HUES6 (cell line): ENCODE results near the gene PACS2.

Experiments used
- H3K27ac ChIP-seq: 2 replicates; pipeline ENCODE4 v1.7.0; 2013; ENCODE audit warnings: low read depth, mild to moderate bottlenecking, low read length, inconsistent platforms
- H3K27me3 ChIP-seq: 2 replicates; pipeline ENCODE4 v1.6.1; 2013; ENCODE audit warnings: low read length; ENCODE audit not compliant: control insufficient read depth, insufficient read depth
- H3K36me3 ChIP-seq: 2 replicates; pipeline ENCODE4 v1.6.1; 2013; ENCODE audit warnings: low read length; ENCODE audit not compliant: control insufficient read depth, insufficient read depth
- H3K4me1 ChIP-seq: 2 replicates; pipeline ENCODE4 v1.6.1; 2013; ENCODE audit warnings: low read length; ENCODE audit not compliant: control insufficient read depth, insufficient read depth
- H3K4me3 ChIP-seq: 2 replicates; pipeline ENCODE4 v1.5.1; 2013; ENCODE audit warnings: low read depth, low read length
- H3K9ac ChIP-seq: one replicate; pipeline ENCODE4 v1.6.1; 2013; ENCODE audit warnings: mild to moderate bottlenecking, low read length
- H3K9me3 ChIP-seq: 2 replicates; pipeline ENCODE4 v1.6.1; 2013; ENCODE audit warnings: low read depth, low read length; ENCODE audit not compliant: control insufficient read depth, insufficient read depth

The PACS2 gene

GRCh38 chr14:105365101-105365500 is 50.6 kb downstream of the PACS2 start:
- Histone ChIP-seq H3K36me3 (peaks cover 18% of the 10 kb centered on the region; the same call in 1 of the 2 replicates), H3K9ac (no peak overlapping the region), H3K9me3 (no peaks in the 10 kb centered on the region), H3K27ac (no peak overlapping the region), H3K4me3 (no peak overlapping the region), H3K4me1 (no peaks in the 10 kb centered on the region), H3K27me3 (no peaks in the 10 kb centered on the region; the same call in 1 of the 2 replicates)

GRCh38 chr14:105365681-105366080 is 51.1 kb downstream of the PACS2 start:
- Histone ChIP-seq H3K9ac (no peak overlapping the region), H3K27me3 (no peaks in the 10 kb centered on the region; the same call in 1 of the 2 replicates), H3K36me3 (peaks cover 16% of the 10 kb centered on the region; the same call in 1 of the 2 replicates)

GRCh38 chr14:105366386-105367074 is 52.0 kb downstream of the PACS2 start:
- Histone ChIP-seq H3K27me3 (no peaks in the 10 kb centered on the region; the same call in 1 of the 2 replicates), H3K36me3 (peaks cover 12% of the 10 kb centered on the region; the same call in 1 of the 2 replicates), H3K9ac (no peak overlapping the region)

More at GRCh38 chr14:105365681-105366080, 51.1 kb downstream of the PACS2 start:
- Histone ChIP-seq H3K9me3 (no peaks in the 10 kb centered on the region), H3K27ac (no peak overlapping the region), H3K4me1 (no peaks in the 10 kb centered on the region), H3K4me3 (no peak overlapping the region)

GRCh38 chr14:105367116-105368031 is 52.8 kb downstream of the PACS2 start:
- Histone ChIP-seq H3K27me3 (no peaks in the 10 kb centered on the region; the same call in 1 of the 2 replicates), H3K36me3 (peaks cover 12% of the 10 kb centered on the region; the same call in 1 of the 2 replicates), H3K4me3 (no peak overlapping the region), H3K9me3 (no peaks in the 10 kb centered on the region), H3K4me1 (no peaks in the 10 kb centered on the region), H3K27ac (no peak overlapping the region), H3K9ac (no peak overlapping the region)

More at GRCh38 chr14:105366386-105367074, 52.0 kb downstream of the PACS2 start:
- Histone ChIP-seq H3K4me1 (no peaks in the 10 kb centered on the region), H3K27ac (no peak overlapping the region), H3K9me3 (no peaks in the 10 kb centered on the region), H3K4me3 (no peak overlapping the region)

- Histone ChIP-seq H3K36me3 (peaks cover 12% of the 10 kb centered on the region; the same call in 1 of the 2 replicates), H3K9me3 (no peaks in the 10 kb centered on the region), H3K9ac (no peak overlapping the region), H3K4me3 (no peak overlapping the region), H3K4me1 (no peaks in the 10 kb centered on the region), H3K27me3 (no peaks in the 10 kb centered on the region; the same call in 1 of the 2 replicates), H3K27ac (no peak overlapping the region)
Observed at GRCh38 chr14:105368032-105368417, 53.5 kb downstream of the PACS2 start.

- no peaks in the 10 kb centered on the region; the same call in 1 of the 2 replicates for H3K27me3 ChIP-seq
- no peak overlapping the region for H3K4me3 ChIP-seq
- H3K9me3 ChIP-seq, result no peaks in the 10 kb centered on the region
- H3K36me3 ChIP-seq, result peaks cover 12% of the 10 kb centered on the region; the same call in 1 of the 2 replicates
- H3K27ac ChIP-seq, result no peak overlapping the region
- H3K9ac ChIP-seq, result no peak overlapping the region
- H3K4me1 ChIP-seq, result no peaks in the 10 kb centered on the region
Observed at GRCh38 chr14:105368426-105368825, 53.9 kb downstream of the PACS2 start.

GRCh38 chr14:105368910-105369652 is 54.5 kb downstream of the PACS2 start:
- Histone ChIP-seq H3K27ac (no peak overlapping the region), H3K36me3 (peaks cover 12% of the 10 kb centered on the region; the same call in 1 of the 2 replicates), H3K9ac (no peak overlapping the region), H3K4me3 (no peak overlapping the region), H3K9me3 (no peaks in the 10 kb centered on the region), H3K27me3 (no peaks in the 10 kb centered on the region; the same call in 1 of the 2 replicates), H3K4me1 (no peaks in the 10 kb centered on the region)

- H3K4me1 ChIP-seq, result no peaks in the 10 kb centered on the region
- H3K9ac ChIP-seq, result no peak overlapping the region
- no peaks in the 10 kb centered on the region; the same call in 1 of the 2 replicates for H3K27me3 ChIP-seq
- peaks cover 12% of the 10 kb centered on the region; the same call in 1 of the 2 replicates for H3K36me3 ChIP-seq
- no peaks in the 10 kb centered on the region for H3K9me3 ChIP-seq
- H3K4me3 ChIP-seq, result no peak overlapping the region
- no peak overlapping the region for H3K27ac ChIP-seq
Observed at GRCh38 chr14:105369653-105370040, 55.1 kb downstream of the PACS2 start.

GRCh38 chr14:105374389-105374788 is 59.8 kb downstream of the PACS2 start:
- Histone ChIP-seq H3K9ac (no peak overlapping the region), H3K4me3 (no peak overlapping the region), H3K36me3 (no peaks in the 10 kb centered on the region), H3K4me1 (no peaks in the 10 kb centered on the region), H3K9me3 (no peaks in the 10 kb centered on the region), H3K27ac (no peak overlapping the region), H3K27me3 (no peaks in the 10 kb centered on the region)

GRCh38 chr14:105375635-105376057 is 61.1 kb downstream of the PACS2 start:
- Histone ChIP-seq H3K36me3 (peaks cover 6% of the 10 kb centered on the region), H3K4me1 (no peaks in the 10 kb centered on the region), H3K27ac (no peak overlapping the region), H3K9ac (no peak overlapping the region), H3K4me3 (no peak overlapping the region), H3K9me3 (no peaks in the 10 kb centered on the region), H3K27me3 (no peaks in the 10 kb centered on the region)
